WI38 (cell line): ENCODE measurements around the gene TPM1.

Experiments used
- H3K4me3 ChIP-seq: 2 replicates; pipeline ENCODE4 v1.5.1; 2011; ENCODE audit warnings: low read depth, mild to moderate bottlenecking, control low read depth, low read length
- CTCF ChIP-seq: IDR thresholded peaks from 2 replicates; pipeline ENCODE4 v1.5.1; 2012; ENCODE audit warnings: low read depth, mild to moderate bottlenecking, control low read depth, low read length

TPM1 gene

DNA sequence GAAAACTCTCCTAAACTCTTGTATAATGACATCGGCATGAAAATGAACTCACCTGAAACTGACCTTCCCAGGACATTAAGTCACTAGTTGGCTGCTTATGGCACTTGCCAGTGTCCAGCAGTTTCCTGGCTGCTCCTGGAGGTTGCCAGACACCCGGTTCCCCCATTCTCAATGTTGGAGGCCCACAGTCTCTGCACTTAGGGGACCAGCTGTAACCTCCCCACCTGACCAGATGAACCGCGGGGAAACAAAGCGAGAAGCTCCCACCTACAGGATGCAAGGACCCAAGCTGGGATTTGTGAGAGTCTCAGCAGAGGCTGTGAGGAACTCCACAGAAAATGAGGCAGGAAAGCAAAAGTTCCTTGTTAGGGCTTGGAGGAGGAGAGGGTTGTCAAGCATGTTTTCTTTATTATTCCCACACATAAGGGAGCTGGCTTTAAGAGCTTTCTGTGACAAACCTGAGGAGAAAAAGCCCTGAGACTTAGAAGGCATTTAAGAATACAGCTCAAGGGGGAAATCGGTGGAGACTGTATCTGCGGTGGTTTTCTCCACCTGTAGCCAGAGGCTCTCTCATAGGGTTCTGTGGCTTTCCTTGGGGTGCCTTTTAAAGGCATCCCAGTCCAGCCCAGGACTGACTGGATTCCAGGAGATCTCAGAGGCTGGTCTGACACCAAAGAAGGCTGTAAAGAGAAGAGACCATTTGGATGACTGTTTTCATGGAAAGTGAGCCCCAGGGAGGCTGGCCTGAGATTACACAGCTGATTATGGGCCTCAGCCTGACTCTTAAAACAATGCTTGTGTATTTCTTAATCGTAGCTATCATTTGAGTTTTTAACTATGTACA, 4.6 kb downstream of the TPM1 start:
- H3K4me3 ChIP-seq = peak overlapping the region; percentile 97
- TF ChIP-seq CTCF = no peak

GRCh38 chr15:63047792-63048114, 5.2 kb downstream of the TPM1 start:
- H3K4me3 ChIP-seq = peak overlapping the region; percentile 97
- no peak for TF ChIP-seq CTCF

DNA sequence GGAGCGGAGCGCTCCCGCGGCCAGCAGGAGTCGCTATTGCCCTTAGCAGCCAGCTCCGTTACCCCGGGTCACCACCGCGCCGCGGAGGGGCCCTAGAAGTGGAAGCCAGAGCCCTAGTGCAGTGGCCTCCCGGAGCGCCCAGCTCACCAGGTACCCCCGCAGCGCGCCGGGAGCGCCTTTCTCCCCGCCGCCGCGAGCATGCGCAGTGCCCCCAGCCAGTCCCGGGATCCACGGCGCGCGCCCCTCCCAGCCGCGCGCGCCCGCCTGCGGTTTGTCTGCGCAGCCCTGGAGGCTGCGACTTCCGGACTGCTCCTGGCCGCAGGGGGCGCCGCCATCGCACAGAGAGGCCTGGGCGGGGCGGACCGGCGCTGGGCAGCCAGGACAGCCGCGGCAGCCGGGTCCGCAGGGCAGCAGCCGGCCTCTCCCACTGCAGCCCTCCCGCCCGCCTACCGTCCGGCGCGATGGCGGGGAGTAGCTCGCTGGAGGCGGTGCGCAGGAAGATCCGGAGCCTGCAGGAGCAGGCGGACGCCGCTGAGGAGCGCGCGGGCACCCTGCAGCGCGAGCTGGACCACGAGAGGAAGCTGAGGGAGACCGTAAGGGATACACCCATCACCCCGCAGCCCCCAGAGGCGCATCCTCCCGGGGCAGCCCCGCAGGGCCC, 5.7 kb downstream of the TPM1 start:
- peak; percentile 94 for TF ChIP-seq CTCF
- H3K4me3 ChIP-seq = peak overlapping the region; percentile 97

- no peak for TF ChIP-seq CTCF
Observed at GRCh38 chr15:63048776-63049665, 6.5 kb downstream of the TPM1 start.

DNA sequence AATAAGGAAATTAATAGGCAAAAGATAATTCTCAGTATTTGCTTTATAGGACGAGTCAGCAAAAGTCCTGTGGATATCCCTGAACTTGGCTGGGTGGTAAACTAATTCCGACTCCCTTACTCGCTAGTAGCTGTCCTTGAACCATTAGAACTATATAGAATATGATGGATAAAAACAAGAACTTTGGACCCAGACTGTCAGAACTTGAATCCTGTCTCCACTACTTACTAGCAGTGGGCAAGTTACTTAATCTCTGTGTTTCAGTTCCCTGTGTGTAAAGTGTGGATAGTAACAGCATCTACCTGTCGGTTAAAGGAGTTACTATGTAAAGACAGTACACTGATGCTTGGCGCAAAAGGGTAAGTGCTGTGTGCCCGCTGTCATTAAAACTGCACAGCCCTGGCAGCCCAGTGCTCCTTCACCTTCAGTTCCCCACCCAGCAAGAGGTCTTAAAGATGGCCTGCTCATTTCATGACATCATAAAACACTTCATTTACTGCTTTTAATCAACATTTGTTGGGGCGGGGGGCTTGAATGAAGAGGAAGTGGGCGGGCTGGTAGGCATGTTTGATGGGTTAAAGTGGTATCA, 7.3 kb downstream of the TPM1 start:
- H3K4me3 ChIP-seq = peak overlapping the region; percentile 97
- no peak for TF ChIP-seq CTCF

More at GRCh38 chr15:63048776-63049665, 6.5 kb downstream of the TPM1 start:
- peak overlapping the region; percentile 97 for H3K4me3 ChIP-seq

- H3K4me3 ChIP-seq = 0 out of 2 replicates have a peak overlapping the region, but pooled peaks have one; percentile 10
- TF ChIP-seq CTCF = no peak
Observed at GRCh38 chr15:63050731-63051155, 8.2 kb downstream of the TPM1 start.
